GM19043 (cell line): Measurements from ENCODE around the gene KSR2.
"Not testable (repeated sequence)": the region's sequence is repeated elsewhere in the genome, so short reads cannot be mapped to it uniquely, and the experiment has no call there.

ENCODE experiments used
- ATAC-seq: cut with Tn5 transposase; IDR thresholded peaks from one replicate; pipeline ENCODE4 v1.9.1; 2021; ENCODE audit warnings: low read depth; ENCODE audit not compliant: unreplicated experiment

KSR2 gene

GRCh38 chr12:117968826-117969659 is at the start of gene KSR2:
TSS of gene KSR2 (minus strand) at chr12:117968990. CDS start at chr12:117968255, 735 bp downstream.
- peak; percentile 60 for ATAC-seq

- no peak for ATAC-seq
Measured at GRCh38 chr12:118017926-118018325, 49.1 kb upstream of the KSR2 start.

GRCh38 chr12:118016424-118017264 is 47.9 kb upstream of the KSR2 start, which contains the start of gene RFC5:
TSS of gene RFC5 (plus strand) at chr12:118016703. CDS start at chr12:118016828, 125 bp downstream.
- ATAC-seq = peak; percentile 99

- no peak for ATAC-seq
Measured at GRCh38 chr12:118015944-118016343, 47.2 kb upstream of the KSR2 start.

- no peak for ATAC-seq
Measured at GRCh38 chr12:118015306-118015705, 46.5 kb upstream of the KSR2 start.

GRCh38 chr12:118013283-118013682 is 44.5 kb upstream of the KSR2 start:
- no peak for ATAC-seq

GRCh38 chr12:118011961-118012360 is 43.2 kb upstream of the KSR2 start:
- ATAC-seq = no peak

GRCh38 chr12:118011377-118011776 is 42.6 kb upstream of the KSR2 start:
- ATAC-seq = no peak

- ATAC-seq = no peak
Measured at GRCh38 chr12:118010903-118011302, 42.1 kb upstream of the KSR2 start.

- not testable (repeated sequence) for ATAC-seq
Measured at GRCh38 chr12:117999806-118000205, 31.0 kb upstream of the KSR2 start.

GRCh38 chr12:117998719-117999118 is 29.9 kb upstream of the KSR2 start:
- ATAC-seq = no peak

GRCh38 chr12:117994551-117995438 is 26.0 kb upstream of the KSR2 start:
- ATAC-seq = no peak

GRCh38 chr12:117986705-117987469 is 18.1 kb upstream of the KSR2 start:
- no peak for ATAC-seq

GRCh38 chr12:117985182-117985581 is 16.4 kb upstream of the KSR2 start:
- no peak for ATAC-seq

- ATAC-seq = no peak
Measured at GRCh38 chr12:117981267-117981666, 12.5 kb upstream of the KSR2 start.

- ATAC-seq = no peak
Measured at GRCh38 chr12:117980616-117981015, 11.8 kb upstream of the KSR2 start.

- ATAC-seq = no peak
Measured at GRCh38 chr12:117977373-117977772, 8.6 kb upstream of the KSR2 start.

GRCh38 chr12:117975006-117975405 is 6.2 kb upstream of the KSR2 start:
- ATAC-seq = no peak

GRCh38 chr12:117972301-117972700 is 3.5 kb upstream of the KSR2 start:
- no peak for ATAC-seq

GRCh38 chr12:117970334-117970733 is 1.5 kb upstream of the KSR2 start:
- ATAC-seq = no peak
